PC-3 (cell line): ENCODE measurements around the gene TFAP2B. TPM values are rescaled to one million over a fixed set of nuclear protein-coding genes. Genes with fewer than 3 reads are reported as not detected.

ENCODE experiments used
- ATAC-seq: fragments of 200-7000 bp; cut with Tn5 transposase; 2 replicates; pipeline ENCODE4 v1.9.1; 2020; ENCODE audit warnings: mild to moderate bottlenecking, moderate library complexity
- BruUV-seq: library from RNA; stranded (reverse); fragments of 400-500 nt; replicated peaks from 2 replicates; lab custom pipeline; 2021; lab: Mats Ljungman, UMichigan
- CTCF ChIA-PET: fragments of 300-600 bp; sonication (Branson Sonifier 250); formaldehyde crosslinking; loops from one replicate; lab custom pipeline; 2022; ENCODE audit warnings: antibody characterized with exemption; lab: Charles Lee
- POLR2A ChIA-PET: fragments of 300-600 bp; sonication (Branson Sonifier 250); formaldehyde crosslinking; loops from one replicate; lab custom pipeline; 2022; ENCODE audit warnings: antibody characterized with exemption; ENCODE audit not compliant: unreplicated experiment; lab: Charles Lee
- DNase-seq: peaks from one replicate; pipeline ENCODE4 v3.0.0-alpha.2; 2015
- H2AFZ ChIP-seq: fragments of 300-600 bp; sonication (generic); 2 replicates; pipeline ENCODE4 v1.6.0; 2016; ENCODE audit warnings: antibody characterized with exemption, low read length
- H3F3A ChIP-seq: fragments of 300-600 bp; sonication (generic); one replicate; pipeline ENCODE4 v1.6.0; 2017; ENCODE audit warnings: antibody characterized with exemption, low read length, control low read depth, mild to moderate bottlenecking; ENCODE audit not compliant: unreplicated experiment
- H3K27ac ChIP-seq: fragments of 300-600 bp; sonication (generic); 2 replicates; pipeline ENCODE4 v1.5.1; 2016; ENCODE audit warnings: mild to moderate bottlenecking, low read length
- H3K27me3 ChIP-seq: fragments of 300-600 bp; sonication (generic); 2 replicates; pipeline ENCODE4 v1.6.1; 2016; ENCODE audit warnings: low read length, mixed read lengths
- H3K36me3 ChIP-seq: fragments of 300-600 bp; sonication (generic); 2 replicates; pipeline ENCODE4 v1.6.1; 2016; ENCODE audit warnings: low read depth, mixed run types, low read length, mixed read lengths
- H3K4me1 ChIP-seq: fragments of 300-600 bp; sonication (generic); 2 replicates; pipeline ENCODE4 v1.5.1; 2016; ENCODE audit warnings: low read length; ENCODE audit not compliant: insufficient read depth
- H3K4me2 ChIP-seq: fragments of 300-600 bp; sonication (generic); 2 replicates; pipeline ENCODE4 v1.6.0; 2016; ENCODE audit warnings: low read length
- H3K4me3 ChIP-seq: fragments of 300-600 bp; sonication (generic); 2 replicates; pipeline ENCODE4 v1.5.1; 2016; ENCODE audit warnings: mild to moderate bottlenecking, low read length, mixed read lengths
- H3K79me2 ChIP-seq: fragments of 300-600 bp; sonication (generic); 2 replicates; pipeline ENCODE4 v1.6.1; 2017; ENCODE audit warnings: low read length, mixed read lengths
- H3K9ac ChIP-seq: fragments of 300-600 bp; sonication (generic); 2 replicates; pipeline ENCODE4 v1.6.0; 2016; ENCODE audit warnings: mild to moderate bottlenecking, low read length
- H3K9me2 ChIP-seq: fragments of 300-600 bp; sonication (generic); replicated peaks from 2 replicates; pipeline ENCODE4 v1.6.1; 2016; ENCODE audit warnings: mixed run types, low read length, mixed read lengths
- H3K9me3 ChIP-seq: fragments of 300-600 bp; sonication (generic); 2 replicates; pipeline ENCODE4 v1.6.1; 2016; ENCODE audit warnings: low read length, mixed read lengths
- H4K20me1 ChIP-seq: fragments of 300-600 bp; sonication (generic); 2 replicates; pipeline ENCODE4 v1.6.1; 2016; ENCODE audit warnings: low read length, mixed read lengths
- CTCF ChIP-seq: fragments of 300-600 bp; sonication (generic); conservative IDR thresholded peaks from 2 replicates; pipeline ENCODE4 v1.5.1; 2017; ENCODE audit warnings: antibody characterized with exemption, low read depth, mild to moderate bottlenecking, low read length
- EZH2 ChIP-seq: fragments of 300-600 bp; sonication (generic); IDR thresholded peaks from one replicate; pipeline ENCODE4 v1.6.1; 2017; ENCODE audit warnings: antibody characterized with exemption, mild to moderate bottlenecking, low read length; ENCODE audit not compliant: unreplicated experiment
- EZH2phosphoT487 ChIP-seq: fragments of 300-600 bp; sonication (generic); IDR thresholded peaks from 2 replicates; pipeline ENCODE4 v1.6.1; 2018; ENCODE audit warnings: mild to moderate bottlenecking, antibody characterized with exemption, low read length, borderline replicate concordance
- intact Hi-C: fragments of 100-400 bp; cut with micrococcal nuclease; formaldehyde crosslinking; loops from 2 replicates; pipeline ENCODE4 v1.9.0; 2023
- total RNA-seq: library from RNA; depleted of rRNA; stranded (reverse); fragments of >200 nt; gene quantifications from 2 replicates; pipeline ENCODE4 v1.2.3, GENCODE V29; 2014

The TFAP2B gene
- total RNA-seq, 1 experiment from 2014 or later, result not detected

- H3F3A ChIP-seq, result no peaks in the 10 kb centered on the region
- peaks cover 61% of the 10 kb centered on the region for H3K27me3 ChIP-seq
- H3K4me1 ChIP-seq, result no peaks in the 10 kb centered on the region
- DNase-seq, result no peak
- no peak for ATAC-seq
- H4K20me1 ChIP-seq, result no peaks in the 10 kb centered on the region
- no peaks in the 10 kb centered on the region for H3K79me2 ChIP-seq
- H3K27ac ChIP-seq, result no peak overlapping the region
- peak overlapping the region; percentile 57 for H3K4me3 ChIP-seq
- TF ChIP-seq EZH2, result no peak
- TF ChIP-seq EZH2phosphoT487, result no peak
- TF ChIP-seq CTCF, result no peak
- peak overlapping the region; percentile 63 for H2AFZ ChIP-seq
- intact Hi-C loops, result no loop called here
- ChIA-PET POLR2A (no interaction called here), CTCF (no interaction called here)
- no peak overlapping the region for H3K9ac ChIP-seq
- peak overlapping the region; percentile 77 for H3K4me2 ChIP-seq
- H3K9me3 ChIP-seq, result no peaks in the 10 kb centered on the region
- H3K9me2 ChIP-seq, result no peaks in the 10 kb centered on the region
- no TSS peak for BruUV-seq
- no peaks in the 10 kb centered on the region for H3K36me3 ChIP-seq
Observed at GRCh38 chr6:50848989-50849795, 30.5 kb downstream of the TFAP2B start.

DNA sequence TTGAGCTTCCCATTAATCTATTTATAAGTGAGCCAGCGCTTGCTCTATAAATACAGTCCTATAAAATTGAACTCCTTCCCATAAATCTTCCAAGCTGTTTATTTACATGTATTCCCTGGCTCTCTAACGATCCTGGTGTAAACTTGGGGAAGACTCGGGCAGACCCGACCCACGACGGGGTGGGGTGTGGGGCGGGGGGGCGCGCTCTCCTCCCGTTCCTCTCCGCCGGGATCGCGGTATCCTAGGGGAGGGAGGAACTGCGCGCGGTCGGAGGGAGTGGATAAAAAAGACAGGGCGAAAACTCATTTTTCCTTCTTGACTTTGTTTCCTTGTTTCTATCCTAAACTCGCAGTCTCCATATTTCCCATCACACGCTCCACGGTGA, 31.1 kb downstream of the TFAP2B start:
- Histone ChIP-seq H3F3A (no peaks in the 10 kb centered on the region), H3K9ac (no peak overlapping the region), H3K4me1 (no peaks in the 10 kb centered on the region), H4K20me1 (no peaks in the 10 kb centered on the region), H3K9me3 (no peaks in the 10 kb centered on the region), H3K4me3 (peak overlapping the region; percentile 57), H3K27ac (no peak overlapping the region), H3K36me3 (no peaks in the 10 kb centered on the region), H3K9me2 (no peaks in the 10 kb centered on the region), H2AFZ (peak overlapping the region; percentile 63), H3K27me3 (peaks cover 55% of the 10 kb centered on the region), H3K79me2 (no peaks in the 10 kb centered on the region), H3K4me2 (peak overlapping the region; percentile 77)
- TF ChIP-seq EZH2phosphoT487, result no peak
- TF ChIP-seq CTCF, result no peak
- no peak for TF ChIP-seq EZH2
- ChIA-PET POLR2A (no interaction called here), CTCF (no interaction called here)
- intact Hi-C loops, result no loop called here
- DNase-seq (no peak), ATAC-seq (peak; percentile 37; the same call in 1 of the 2 replicates)
- no TSS peak for BruUV-seq
